Measurements from ENCODE around the gene TXNIP. TPM values are rescaled to one million over a fixed set of nuclear protein-coding genes. Genes with fewer than 3 reads are reported as not detected.
"Not testable (repeated sequence)": the region's sequence is repeated elsewhere in the genome, so short reads cannot be mapped to it uniquely, and the experiment has no call there.

Gene TXNIP
- total RNA-seq, 1 experiment from 2014 or later: 576 TPM

- no peak overlapping the region for H3K4me3 Mint-ChIP-seq (ENCODE audit: unreplicated experiment)
- ChIA-PET CTCF (interaction anchor here (0.6 kb wide), 1 partner anchor 139 kb away, joined by 3 read pairs; no protein-coding TSS in a partner anchor), POLR2A (interaction anchor here (1.1 kb wide), 1 partner anchor 9 kb away, joined by 3 read pairs; no protein-coding TSS in a partner anchor)
- no peak overlapping the region for H3K27ac Mint-ChIP-seq (ENCODE audit: low read depth, unreplicated experiment)
- no TSS peak for BruUV-seq (replicated peaks)
- H3K36me3 Mint-ChIP-seq (ENCODE audit: insufficient read depth, unreplicated experiment): peaks cover 4% of the 10 kb centered on the region
- intact Hi-C loops (cut with micrococcal nuclease): no loop called here
- no peak for DNase-seq (ENCODE audit: unreplicated experiment)
- TF ChIP-seq CTCF (IDR thresholded peaks at IDR 0.05; ENCODE audit: unreplicated experiment): no peak
- peaks cover 5% of the 10 kb centered on the region for H3K4me1 Mint-ChIP-seq (ENCODE audit: insufficient read depth, unreplicated experiment)
- peaks cover 22% of the 10 kb centered on the region for H3K27me3 Mint-ChIP-seq (ENCODE audit: insufficient read depth, unreplicated experiment)
- H3K9me3 Mint-ChIP-seq (ENCODE audit: unreplicated experiment): no peaks in the 10 kb centered on the region
Measured at GRCh38 chr1:146029117-146029516, 32.7 kb upstream of the TXNIP start.

GRCh38 chr1:146026650-146027049 lies 30.3 kb upstream of the TXNIP start:
- H3K4me3 Mint-ChIP-seq (ENCODE audit: unreplicated experiment); POLR2A ChIA-PET; H3K9me3 Mint-ChIP-seq (ENCODE audit: unreplicated experiment); H3K4me1 Mint-ChIP-seq (ENCODE audit: insufficient read depth, unreplicated experiment); BruUV-seq (replicated peaks); H3K27ac Mint-ChIP-seq (ENCODE audit: low read depth, unreplicated experiment); DNase-seq (ENCODE audit: unreplicated experiment); intact Hi-C loops (cut with micrococcal nuclease); H3K36me3 Mint-ChIP-seq (ENCODE audit: insufficient read depth, unreplicated experiment): not testable (repeated sequence)
- H3K27me3 Mint-ChIP-seq (ENCODE audit: insufficient read depth, unreplicated experiment): peaks cover 22% of the 10 kb centered on the region
- CTCF ChIA-PET: interaction anchor here (1.6 kb wide), 1 partner anchor 12 kb away, joined by 6 read pairs; no protein-coding TSS in a partner anchor

- CTCF ChIA-PET: interaction anchor here (0.6 to 1.6 kb wide), 4 partner anchors 9 to 200 kb away, joined by 3 to 6 read pairs (median 5); no protein-coding TSS in a partner anchor
- H3K27ac Mint-ChIP-seq (ENCODE audit: low read depth, unreplicated experiment); H3K9me3 Mint-ChIP-seq (ENCODE audit: unreplicated experiment); intact Hi-C loops (cut with micrococcal nuclease); H3K4me1 Mint-ChIP-seq (ENCODE audit: insufficient read depth, unreplicated experiment); H3K36me3 Mint-ChIP-seq (ENCODE audit: insufficient read depth, unreplicated experiment); H3K4me3 Mint-ChIP-seq (ENCODE audit: unreplicated experiment); BruUV-seq (replicated peaks); DNase-seq (ENCODE audit: unreplicated experiment): not testable (repeated sequence)
- H3K27me3 Mint-ChIP-seq (ENCODE audit: insufficient read depth, unreplicated experiment): peaks cover 29% of the 10 kb centered on the region
- POLR2A ChIA-PET: interaction anchor here (0.7 to 1.1 kb wide), 2 partner anchors 9 to 12 kb away, joined by 3 read pairs; no protein-coding TSS in a partner anchor
Measured at GRCh38 chr1:146025787-146026495, 29.6 kb upstream of the TXNIP start.

- no peak for DNase-seq (ENCODE audit: unreplicated experiment)
- intact Hi-C loops (cut with micrococcal nuclease): no loop called here
- Mint-ChIP-seq H3K36me3 (ENCODE audit: insufficient read depth, unreplicated experiment) (no peaks in the 10 kb centered on the region), H3K4me1 (ENCODE audit: insufficient read depth, unreplicated experiment) (peaks cover 5% of the 10 kb centered on the region), H3K27me3 (ENCODE audit: insufficient read depth, unreplicated experiment) (peaks cover 45% of the 10 kb centered on the region), H3K4me3 (ENCODE audit: unreplicated experiment) (no peak overlapping the region), H3K9me3 (ENCODE audit: unreplicated experiment) (no peaks in the 10 kb centered on the region), H3K27ac (ENCODE audit: low read depth, unreplicated experiment) (no peak overlapping the region)
- no peak for TF ChIP-seq CTCF (IDR thresholded peaks at IDR 0.05; ENCODE audit: unreplicated experiment)
- ChIA-PET POLR2A (interaction anchor here (0.7 to 1.9 kb wide), 5 partner anchors 15 to 58 kb away, joined by 3 to 6 read pairs (median 5); partner anchors contain the start of genes ANKRD34A and POLR3GL), CTCF (interaction anchor here (1.0 to 23.4 kb wide), 9 partner anchors 9 to 180 kb away, joined by 3 to 773 read pairs (median 6); partner anchors contain the start of genes NUDT17 and TXNIP)
- BruUV-seq (replicated peaks): no TSS peak
Measured at GRCh38 chr1:146022403-146023127, 26.2 kb upstream of the TXNIP start.

Data from MCF 10A (cell line).